ENCODE results near the gene PHLDA3.

PHLDA3 gene

DNA sequence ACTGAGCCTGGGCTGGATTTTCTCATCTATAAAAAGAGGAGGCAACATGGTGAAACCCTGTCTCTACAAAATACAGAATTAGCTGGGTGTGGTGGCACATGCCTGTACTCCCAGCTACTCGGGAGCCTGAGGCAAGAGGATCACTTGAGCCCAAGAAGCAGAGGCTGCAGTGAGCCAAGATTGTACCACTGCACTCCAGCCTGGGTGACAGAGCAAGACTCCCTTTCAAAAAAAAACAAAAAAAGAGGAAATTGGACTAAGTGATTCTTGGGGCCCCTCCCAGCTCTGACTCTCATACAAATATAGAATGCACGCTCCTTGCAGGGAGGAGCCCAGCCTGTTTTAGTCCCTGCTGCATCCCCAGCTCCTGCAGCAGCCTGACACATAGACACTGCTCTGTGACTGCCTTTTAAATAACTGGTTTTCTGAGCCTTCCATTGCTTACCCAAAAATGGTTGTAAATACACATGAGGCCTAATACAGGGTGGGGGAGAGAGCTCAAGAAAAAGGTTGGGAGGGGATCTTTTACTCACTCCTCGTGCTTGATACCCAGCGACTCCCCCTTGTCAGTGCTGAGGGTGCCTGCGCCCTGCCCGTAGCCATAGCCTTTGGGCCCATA, 20.8 kb upstream of the PHLDA3 start:
- Histone ChIP-seq H3K27ac (replicated peaks) (no peak overlapping the region), H3K27me3 (ENCODE audit: insufficient read depth, poor library complexity, severe bottlenecking) (no peaks in the 10 kb centered on the region), H3K4me3 (replicated peaks; ENCODE audit: insufficient read depth, low read length) (no peak overlapping the region)
- peak in 1 of 2 experiments; percentile 6 for DNase-seq (ENCODE audit: low read depth in 1 of 2, low spot score in 1 of 2)
- TF ChIP-seq, protein P1, sequence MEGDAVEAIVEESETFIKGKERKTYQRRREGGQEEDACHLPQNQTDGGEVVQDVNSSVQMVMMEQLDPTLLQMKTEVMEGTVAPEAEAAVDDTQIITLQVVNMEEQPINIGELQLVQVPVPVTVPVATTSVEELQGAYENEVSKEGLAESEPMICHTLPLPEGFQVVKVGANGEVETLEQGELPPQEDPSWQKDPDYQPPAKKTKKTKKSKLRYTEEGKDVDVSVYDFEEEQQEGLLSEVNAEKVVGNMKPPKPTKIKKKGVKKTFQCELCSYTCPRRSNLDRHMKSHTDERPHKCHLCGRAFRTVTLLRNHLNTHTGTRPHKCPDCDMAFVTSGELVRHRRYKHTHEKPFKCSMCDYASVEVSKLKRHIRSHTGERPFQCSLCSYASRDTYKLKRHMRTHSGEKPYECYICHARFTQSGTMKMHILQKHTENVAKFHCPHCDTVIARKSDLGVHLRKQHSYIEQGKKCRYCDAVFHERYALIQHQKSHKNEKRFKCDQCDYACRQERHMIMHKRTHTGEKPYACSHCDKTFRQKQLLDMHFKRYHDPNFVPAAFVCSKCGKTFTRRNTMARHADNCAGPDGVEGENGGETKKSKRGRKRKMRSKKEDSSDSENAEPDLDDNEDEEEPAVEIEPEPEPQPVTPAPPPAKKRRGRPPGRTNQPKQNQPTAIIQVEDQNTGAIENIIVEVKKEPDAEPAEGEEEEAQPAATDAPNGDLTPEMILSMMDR (IDR thresholded peaks at IDR 0.05; ENCODE audit: insufficient read depth, low read length): no peak
- TF ChIP-seq SPI1 (IDR thresholded peaks at IDR 0.05; ENCODE audit: borderline replicate concordance, low read depth): peak; percentile 35; the same call in 1 of the 2 replicates

DNA sequence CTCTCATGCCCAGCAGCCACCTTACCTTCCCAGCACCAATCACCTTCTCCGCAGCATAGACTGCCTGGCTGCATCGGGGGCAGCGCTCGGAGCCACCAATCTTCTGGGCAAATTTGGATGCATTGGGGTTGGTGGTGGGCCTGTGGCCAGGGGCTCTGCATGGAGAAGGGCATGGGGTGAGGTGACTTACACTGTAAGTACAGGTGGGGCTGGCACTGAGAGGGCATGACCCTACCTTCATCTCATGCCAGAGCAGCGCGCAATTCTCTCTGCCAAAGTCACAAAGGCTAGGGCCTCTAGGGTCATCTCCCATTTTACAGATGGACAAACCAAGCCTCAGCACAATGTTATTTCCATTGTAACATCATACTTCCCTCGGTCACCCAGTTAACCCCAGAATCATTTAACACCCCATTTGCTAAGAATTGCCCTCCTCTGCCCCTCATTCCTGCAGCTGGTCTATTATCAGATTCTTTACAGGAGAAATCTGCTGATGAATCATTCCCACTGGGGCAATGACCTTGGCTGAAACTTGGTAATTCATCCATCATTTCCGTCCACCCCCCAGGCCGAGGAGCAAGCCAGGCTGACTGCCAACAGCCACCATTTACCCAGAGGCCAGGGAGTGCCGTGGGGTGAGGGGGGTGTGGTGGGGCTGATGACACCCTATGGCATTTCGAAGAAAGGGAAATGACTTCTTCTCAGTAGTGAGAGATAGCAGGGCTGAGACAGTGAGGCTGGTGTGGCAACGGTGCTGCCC, 20.0 kb upstream of the PHLDA3 start:
- DNase-seq (ENCODE audit: low read depth in 1 of 2, low spot score in 1 of 2): no peak
- TF ChIP-seq POLR2AphosphoS5 (IDR thresholded peaks at IDR 0.05; ENCODE audit: low read depth) (no peak), GABPA (IDR thresholded peaks at IDR 0.05; ENCODE audit: low read depth) (no peak), SPI1 (IDR thresholded peaks at IDR 0.05; ENCODE audit: borderline replicate concordance, low read depth) (no peak)
- TF ChIP-seq, protein P1 (IDR thresholded peaks at IDR 0.05; ENCODE audit: insufficient read depth, low read length): no peak
- TF ChIP-seq, protein P2, sequence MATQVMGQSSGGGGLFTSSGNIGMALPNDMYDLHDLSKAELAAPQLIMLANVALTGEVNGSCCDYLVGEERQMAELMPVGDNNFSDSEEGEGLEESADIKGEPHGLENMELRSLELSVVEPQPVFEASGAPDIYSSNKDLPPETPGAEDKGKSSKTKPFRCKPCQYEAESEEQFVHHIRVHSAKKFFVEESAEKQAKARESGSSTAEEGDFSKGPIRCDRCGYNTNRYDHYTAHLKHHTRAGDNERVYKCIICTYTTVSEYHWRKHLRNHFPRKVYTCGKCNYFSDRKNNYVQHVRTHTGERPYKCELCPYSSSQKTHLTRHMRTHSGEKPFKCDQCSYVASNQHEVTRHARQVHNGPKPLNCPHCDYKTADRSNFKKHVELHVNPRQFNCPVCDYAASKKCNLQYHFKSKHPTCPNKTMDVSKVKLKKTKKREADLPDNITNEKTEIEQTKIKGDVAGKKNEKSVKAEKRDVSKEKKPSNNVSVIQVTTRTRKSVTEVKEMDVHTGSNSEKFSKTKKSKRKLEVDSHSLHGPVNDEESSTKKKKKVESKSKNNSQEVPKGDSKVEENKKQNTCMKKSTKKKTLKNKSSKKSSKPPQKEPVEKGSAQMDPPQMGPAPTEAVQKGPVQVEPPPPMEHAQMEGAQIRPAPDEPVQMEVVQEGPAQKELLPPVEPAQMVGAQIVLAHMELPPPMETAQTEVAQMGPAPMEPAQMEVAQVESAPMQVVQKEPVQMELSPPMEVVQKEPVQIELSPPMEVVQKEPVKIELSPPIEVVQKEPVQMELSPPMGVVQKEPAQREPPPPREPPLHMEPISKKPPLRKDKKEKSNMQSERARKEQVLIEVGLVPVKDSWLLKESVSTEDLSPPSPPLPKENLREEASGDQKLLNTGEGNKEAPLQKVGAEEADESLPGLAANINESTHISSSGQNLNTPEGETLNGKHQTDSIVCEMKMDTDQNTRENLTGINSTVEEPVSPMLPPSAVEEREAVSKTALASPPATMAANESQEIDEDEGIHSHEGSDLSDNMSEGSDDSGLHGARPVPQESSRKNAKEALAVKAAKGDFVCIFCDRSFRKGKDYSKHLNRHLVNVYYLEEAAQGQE (IDR thresholded peaks at IDR 0.05; ENCODE audit: insufficient replicate concordance, low read depth): no peak
- Histone ChIP-seq H3K27ac (replicated peaks) (no peak overlapping the region), H3K27me3 (ENCODE audit: insufficient read depth, poor library complexity, severe bottlenecking) (no peaks in the 10 kb centered on the region), H3K4me3 (replicated peaks; ENCODE audit: insufficient read depth, low read length) (no peak overlapping the region)

DNA sequence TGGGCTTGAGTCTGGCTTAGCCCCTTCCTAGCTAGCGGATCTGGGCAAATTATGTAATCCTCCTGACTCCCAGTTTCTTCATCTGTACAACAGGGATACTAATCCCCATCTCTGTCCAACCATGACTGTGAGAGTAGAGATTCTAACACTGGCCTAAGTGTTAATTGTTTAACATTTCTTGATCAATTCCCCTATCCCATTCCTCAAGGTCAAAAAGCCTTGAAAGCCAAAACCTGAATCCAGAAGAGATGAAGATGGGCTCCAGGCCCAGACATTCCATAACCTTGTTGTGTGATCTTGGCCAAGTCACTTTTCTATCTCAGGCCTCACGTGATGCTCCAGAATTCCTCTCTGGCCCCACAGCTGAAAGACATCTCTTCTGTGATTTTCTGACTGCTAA, 18.8 kb upstream of the PHLDA3 start:
- no peak for DNase-seq (ENCODE audit: low read depth in 1 of 2, low spot score in 1 of 2)
- Histone ChIP-seq H3K4me3 (replicated peaks; ENCODE audit: insufficient read depth, low read length) (no peak overlapping the region), H3K27ac (replicated peaks) (no peak overlapping the region), H3K27me3 (ENCODE audit: insufficient read depth, poor library complexity, severe bottlenecking) (no peaks in the 10 kb centered on the region)
- TF ChIP-seq GABPA (IDR thresholded peaks at IDR 0.05; ENCODE audit: low read depth) (no peak), POLR2AphosphoS5 (IDR thresholded peaks at IDR 0.05; ENCODE audit: low read depth) (no peak)
- TF ChIP-seq, protein P2 (IDR thresholded peaks at IDR 0.05; ENCODE audit: insufficient replicate concordance, low read depth): no peak

DNA sequence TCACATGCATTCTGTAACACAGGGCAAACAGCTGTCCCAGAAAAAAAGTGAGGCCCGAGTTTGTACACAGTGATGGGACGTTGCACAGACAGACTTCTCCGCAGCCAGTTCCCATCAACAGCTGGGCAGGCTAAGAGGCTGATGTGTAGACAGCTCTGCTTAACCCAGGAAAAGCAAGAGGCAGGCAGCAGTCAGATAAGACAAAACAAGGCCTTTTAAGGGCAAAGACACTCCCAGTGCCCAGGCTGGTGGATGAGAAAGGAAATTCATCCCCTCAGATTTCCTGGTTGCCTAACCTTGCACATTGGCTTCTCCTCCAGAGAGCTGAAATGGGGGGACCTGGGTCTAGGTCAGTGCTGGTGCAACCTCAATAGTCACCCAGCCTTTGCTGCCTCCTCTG, 17.2 kb upstream of the PHLDA3 start:
- DNase-seq (ENCODE audit: low read depth in 1 of 2, low spot score in 1 of 2): no peak
- no peak overlapping the region for H3K27ac ChIP-seq (replicated peaks)
- TF ChIP-seq POLR2AphosphoS5 (IDR thresholded peaks at IDR 0.05; ENCODE audit: low read depth) (no peak), GABPA (IDR thresholded peaks at IDR 0.05; ENCODE audit: low read depth) (no peak), SPI1 (IDR thresholded peaks at IDR 0.05; ENCODE audit: borderline replicate concordance, low read depth) (no peak)
- TF ChIP-seq, protein P2 (IDR thresholded peaks at IDR 0.05; ENCODE audit: insufficient replicate concordance, low read depth): no peak
- TF ChIP-seq, protein P1 (IDR thresholded peaks at IDR 0.05; ENCODE audit: insufficient read depth, low read length): no peak
- no peak overlapping the region for H3K4me3 ChIP-seq (replicated peaks; ENCODE audit: insufficient read depth, low read length)
- peaks cover 7% of the 10 kb centered on the region for H3K27me3 ChIP-seq (ENCODE audit: insufficient read depth, poor library complexity, severe bottlenecking)

Measured in HL-60 (cell line).